K562 (cell line): Measurements from ENCODE around the gene PPP4R3A.

Experiments
- CHD2 ChIP-seq: IDR thresholded peaks from 2 replicates; pipeline ENCODE4 v1.6.1; 2011; ENCODE audit warnings: low read depth, low read length
- EZH2 ChIP-seq: IDR thresholded peaks from 2 replicates; pipeline ENCODE4 v1.6.1; 2012; ENCODE audit warnings: low read depth, mild to moderate bottlenecking, inconsistent platforms, low read length, borderline replicate concordance
- KAT7 ChIP-seq: sonication (generic); formaldehyde crosslinking; IDR thresholded peaks from 2 replicates; pipeline ENCODE4 v1.8.0; 2022; ENCODE audit warnings: missing genetic modification reagents, mild to moderate bottlenecking, borderline replicate concordance
- NFIC ChIP-seq: fragments of 450-650 bp; IDR thresholded peaks from 2 replicates; pipeline ENCODE4 v1.6.1; 2017; ENCODE audit warnings: mild to moderate bottlenecking, inconsistent platforms
- PHB2 ChIP-seq: fragments of 450-650 bp; IDR thresholded peaks from 2 replicates; pipeline ENCODE4 v1.6.1; 2017; ENCODE audit warnings: low read depth
- RBM39 ChIP-seq: fragments of 200-400 bp; formaldehyde crosslinking; optimal IDR thresholded peaks from 2 replicates; pipeline ENCODE3; 2018; ENCODE audit warnings: low read depth, low read length
- TRIM28 ChIP-seq: fragments of 450-650 bp; IDR thresholded peaks from 2 replicates; pipeline ENCODE4 v1.6.1; 2017
- ZNF41 ChIP-seq: fragments of 250-450 bp; sonication (Bioruptor Pico); conservative IDR thresholded peaks from 2 replicates; pipeline ENCODE4 v1.4.0; 2020; ENCODE audit warnings: mild to moderate bottlenecking
- TF ChIP-seq, protein P1 (sequence below): sonication (generic); formaldehyde crosslinking; IDR thresholded peaks from 2 replicates; pipeline ENCODE4 v1.8.1; 2023; ENCODE audit warnings: missing genetic modification reagents, mild to moderate bottlenecking, borderline replicate concordance
- TF ChIP-seq, protein P2 (sequence below), 3 experiments: IDR thresholded peaks in 2 of 3; conservative IDR thresholded peaks in 1 of 3; 2 replicates each; pipeline ENCODE4 v1.5.1; 2011 to 2012; ENCODE audit warnings: low read length in 3 of 3, mild to moderate bottlenecking in 3 of 3, control low read depth in 2 of 3, improper control_type of control experiment in 1 of 3, inconsistent platforms in 1 of 3, low read depth in 1 of 3, mixed read lengths in 1 of 3, moderate library complexity in 1 of 3; ENCODE audit not compliant: insufficient read depth in 2 of 3
- TF ChIP-seq, protein P3 (sequence below): sonication (generic); formaldehyde crosslinking; IDR thresholded peaks from 2 replicates; pipeline ENCODE4 v1.9.0; 2022; ENCODE audit warnings: mild to moderate bottlenecking, missing genetic modification reagents
- TF ChIP-seq, protein P4 (sequence below): fragments of 200-800 bp; sonication (Bioruptor generic); IDR thresholded peaks from 2 replicates; pipeline ENCODE4 v1.6.1; 2016; ENCODE audit warnings: missing genetic modification characterization, missing compliant biosample characterization
- TF ChIP-seq, protein P5 (sequence below): sonication (generic); formaldehyde crosslinking; IDR thresholded peaks from 2 replicates; pipeline ENCODE4 v1.9.0; 2022; ENCODE audit warnings: mild to moderate bottlenecking, missing genetic modification reagents

DNA sequence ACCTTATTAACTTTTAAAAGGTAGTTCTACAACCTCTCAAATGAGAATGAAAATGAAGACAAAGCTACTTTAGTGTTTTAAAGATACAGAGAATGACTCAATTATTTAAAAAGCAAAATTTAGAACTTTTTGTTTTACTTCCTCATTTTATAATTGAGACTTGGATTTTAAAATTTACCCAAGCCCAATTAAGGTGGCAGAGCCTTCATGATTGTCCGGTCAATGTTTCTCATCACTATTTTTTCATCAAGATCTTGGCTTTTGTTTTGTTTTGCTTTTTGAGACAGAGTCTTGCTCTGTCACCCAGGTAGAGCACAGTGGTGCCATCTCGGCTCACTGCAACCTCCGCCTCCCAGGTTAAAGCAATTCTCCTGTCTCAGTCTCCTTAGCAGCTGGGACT, 32.7 kb downstream of the PPP4R3A start:
- TF ChIP-seq, protein P1, sequence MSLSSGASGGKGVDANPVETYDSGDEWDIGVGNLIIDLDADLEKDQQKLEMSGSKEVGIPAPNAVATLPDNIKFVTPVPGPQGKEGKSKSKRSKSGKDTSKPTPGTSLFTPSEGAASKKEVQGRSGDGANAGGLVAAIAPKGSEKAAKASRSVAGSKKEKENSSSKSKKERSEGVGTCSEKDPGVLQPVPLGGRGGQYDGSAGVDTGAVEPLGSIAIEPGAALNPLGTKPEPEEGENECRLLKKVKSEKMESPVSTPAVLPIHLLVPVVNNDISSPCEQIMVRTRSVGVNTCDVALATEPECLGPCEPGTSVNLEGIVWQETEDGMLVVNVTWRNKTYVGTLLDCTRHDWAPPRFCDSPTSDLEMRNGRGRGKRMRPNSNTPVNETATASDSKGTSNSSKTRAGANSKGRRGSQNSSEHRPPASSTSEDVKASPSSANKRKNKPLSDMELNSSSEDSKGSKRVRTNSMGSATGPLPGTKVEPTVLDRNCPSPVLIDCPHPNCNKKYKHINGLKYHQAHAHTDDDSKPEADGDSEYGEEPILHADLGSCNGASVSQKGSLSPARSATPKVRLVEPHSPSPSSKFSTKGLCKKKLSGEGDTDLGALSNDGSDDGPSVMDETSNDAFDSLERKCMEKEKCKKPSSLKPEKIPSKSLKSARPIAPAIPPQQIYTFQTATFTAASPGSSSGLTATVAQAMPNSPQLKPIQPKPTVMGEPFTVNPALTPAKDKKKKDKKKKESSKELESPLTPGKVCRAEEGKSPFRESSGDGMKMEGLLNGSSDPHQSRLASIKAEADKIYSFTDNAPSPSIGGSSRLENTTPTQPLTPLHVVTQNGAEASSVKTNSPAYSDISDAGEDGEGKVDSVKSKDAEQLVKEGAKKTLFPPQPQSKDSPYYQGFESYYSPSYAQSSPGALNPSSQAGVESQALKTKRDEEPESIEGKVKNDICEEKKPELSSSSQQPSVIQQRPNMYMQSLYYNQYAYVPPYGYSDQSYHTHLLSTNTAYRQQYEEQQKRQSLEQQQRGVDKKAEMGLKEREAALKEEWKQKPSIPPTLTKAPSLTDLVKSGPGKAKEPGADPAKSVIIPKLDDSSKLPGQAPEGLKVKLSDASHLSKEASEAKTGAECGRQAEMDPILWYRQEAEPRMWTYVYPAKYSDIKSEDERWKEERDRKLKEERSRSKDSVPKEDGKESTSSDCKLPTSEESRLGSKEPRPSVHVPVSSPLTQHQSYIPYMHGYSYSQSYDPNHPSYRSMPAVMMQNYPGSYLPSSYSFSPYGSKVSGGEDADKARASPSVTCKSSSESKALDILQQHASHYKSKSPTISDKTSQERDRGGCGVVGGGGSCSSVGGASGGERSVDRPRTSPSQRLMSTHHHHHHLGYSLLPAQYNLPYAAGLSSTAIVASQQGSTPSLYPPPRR (CRISPR knock-in tag): no peak
- TF ChIP-seq, protein P2, sequence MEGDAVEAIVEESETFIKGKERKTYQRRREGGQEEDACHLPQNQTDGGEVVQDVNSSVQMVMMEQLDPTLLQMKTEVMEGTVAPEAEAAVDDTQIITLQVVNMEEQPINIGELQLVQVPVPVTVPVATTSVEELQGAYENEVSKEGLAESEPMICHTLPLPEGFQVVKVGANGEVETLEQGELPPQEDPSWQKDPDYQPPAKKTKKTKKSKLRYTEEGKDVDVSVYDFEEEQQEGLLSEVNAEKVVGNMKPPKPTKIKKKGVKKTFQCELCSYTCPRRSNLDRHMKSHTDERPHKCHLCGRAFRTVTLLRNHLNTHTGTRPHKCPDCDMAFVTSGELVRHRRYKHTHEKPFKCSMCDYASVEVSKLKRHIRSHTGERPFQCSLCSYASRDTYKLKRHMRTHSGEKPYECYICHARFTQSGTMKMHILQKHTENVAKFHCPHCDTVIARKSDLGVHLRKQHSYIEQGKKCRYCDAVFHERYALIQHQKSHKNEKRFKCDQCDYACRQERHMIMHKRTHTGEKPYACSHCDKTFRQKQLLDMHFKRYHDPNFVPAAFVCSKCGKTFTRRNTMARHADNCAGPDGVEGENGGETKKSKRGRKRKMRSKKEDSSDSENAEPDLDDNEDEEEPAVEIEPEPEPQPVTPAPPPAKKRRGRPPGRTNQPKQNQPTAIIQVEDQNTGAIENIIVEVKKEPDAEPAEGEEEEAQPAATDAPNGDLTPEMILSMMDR (IDR thresholded peaks at IDR 0.05 in 2 of 3, conservative IDR thresholded peaks at IDR 0.05 in 1 of 3; ENCODE audit: insufficient read depth in 2 of 3, low read depth in 1 of 3, low read length in 3 of 3): no peak
- no peak for TF ChIP-seq CHD2
- no peak for TF ChIP-seq EZH2
- no peak for TF ChIP-seq NFIC
- TF ChIP-seq, protein P3, sequence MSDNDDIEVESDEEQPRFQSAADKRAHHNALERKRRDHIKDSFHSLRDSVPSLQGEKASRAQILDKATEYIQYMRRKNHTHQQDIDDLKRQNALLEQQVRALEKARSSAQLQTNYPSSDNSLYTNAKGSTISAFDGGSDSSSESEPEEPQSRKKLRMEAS (CRISPR knock-in tag): no peak
- TF ChIP-seq PHB2: no peak
- no peak for TF ChIP-seq TRIM28
- TF ChIP-seq, protein P4, sequence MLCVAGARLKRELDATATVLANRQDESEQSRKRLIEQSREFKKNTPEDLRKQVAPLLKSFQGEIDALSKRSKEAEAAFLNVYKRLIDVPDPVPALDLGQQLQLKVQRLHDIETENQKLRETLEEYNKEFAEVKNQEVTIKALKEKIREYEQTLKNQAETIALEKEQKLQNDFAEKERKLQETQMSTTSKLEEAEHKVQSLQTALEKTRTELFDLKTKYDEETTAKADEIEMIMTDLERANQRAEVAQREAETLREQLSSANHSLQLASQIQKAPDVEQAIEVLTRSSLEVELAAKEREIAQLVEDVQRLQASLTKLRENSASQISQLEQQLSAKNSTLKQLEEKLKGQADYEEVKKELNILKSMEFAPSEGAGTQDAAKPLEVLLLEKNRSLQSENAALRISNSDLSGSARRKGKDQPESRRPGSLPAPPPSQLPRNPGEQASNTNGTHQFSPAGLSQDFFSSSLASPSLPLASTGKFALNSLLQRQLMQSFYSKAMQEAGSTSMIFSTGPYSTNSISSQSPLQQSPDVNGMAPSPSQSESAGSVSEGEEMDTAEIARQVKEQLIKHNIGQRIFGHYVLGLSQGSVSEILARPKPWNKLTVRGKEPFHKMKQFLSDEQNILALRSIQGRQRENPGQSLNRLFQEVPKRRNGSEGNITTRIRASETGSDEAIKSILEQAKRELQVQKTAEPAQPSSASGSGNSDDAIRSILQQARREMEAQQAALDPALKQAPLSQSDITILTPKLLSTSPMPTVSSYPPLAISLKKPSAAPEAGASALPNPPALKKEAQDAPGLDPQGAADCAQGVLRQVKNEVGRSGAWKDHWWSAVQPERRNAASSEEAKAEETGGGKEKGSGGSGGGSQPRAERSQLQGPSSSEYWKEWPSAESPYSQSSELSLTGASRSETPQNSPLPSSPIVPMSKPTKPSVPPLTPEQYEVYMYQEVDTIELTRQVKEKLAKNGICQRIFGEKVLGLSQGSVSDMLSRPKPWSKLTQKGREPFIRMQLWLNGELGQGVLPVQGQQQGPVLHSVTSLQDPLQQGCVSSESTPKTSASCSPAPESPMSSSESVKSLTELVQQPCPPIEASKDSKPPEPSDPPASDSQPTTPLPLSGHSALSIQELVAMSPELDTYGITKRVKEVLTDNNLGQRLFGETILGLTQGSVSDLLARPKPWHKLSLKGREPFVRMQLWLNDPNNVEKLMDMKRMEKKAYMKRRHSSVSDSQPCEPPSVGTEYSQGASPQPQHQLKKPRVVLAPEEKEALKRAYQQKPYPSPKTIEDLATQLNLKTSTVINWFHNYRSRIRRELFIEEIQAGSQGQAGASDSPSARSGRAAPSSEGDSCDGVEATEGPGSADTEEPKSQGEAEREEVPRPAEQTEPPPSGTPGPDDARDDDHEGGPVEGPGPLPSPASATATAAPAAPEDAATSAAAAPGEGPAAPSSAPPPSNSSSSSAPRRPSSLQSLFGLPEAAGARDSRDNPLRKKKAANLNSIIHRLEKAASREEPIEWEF (CRISPR knock-in tag): no peak
- no peak for TF ChIP-seq RBM39
- TF ChIP-seq ZNF41: no peak
- no peak for TF ChIP-seq KAT7
- TF ChIP-seq, protein P5, sequence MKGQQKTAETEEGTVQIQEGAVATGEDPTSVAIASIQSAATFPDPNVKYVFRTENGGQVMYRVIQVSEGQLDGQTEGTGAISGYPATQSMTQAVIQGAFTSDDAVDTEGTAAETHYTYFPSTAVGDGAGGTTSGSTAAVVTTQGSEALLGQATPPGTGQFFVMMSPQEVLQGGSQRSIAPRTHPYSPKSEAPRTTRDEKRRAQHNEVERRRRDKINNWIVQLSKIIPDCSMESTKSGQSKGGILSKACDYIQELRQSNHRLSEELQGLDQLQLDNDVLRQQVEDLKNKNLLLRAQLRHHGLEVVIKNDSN (CRISPR knock-in tag): no peak
